Right ventricle myocardium superior (tissue), 1 donor: ENCODE measurements around the gene CBLB. TPM values are rescaled to one million over a fixed set of nuclear protein-coding genes. Genes with fewer than 3 reads are reported as not detected.

Source experiments
- ATAC-seq: fragments of 200-7000 bp; cut with Tn5 transposase; one replicate; pipeline ENCODE4 v1.9.1; 2020; ENCODE audit warnings: mild to moderate bottlenecking; ENCODE audit not compliant: poor library complexity
- DNase-seq: peaks from one replicate; pipeline ENCODE4 v3.0.0-alpha.2; 2020
- intact Hi-C: fragments of 100-400 bp; cut with DNase I; formaldehyde crosslinking; loops from one replicate; pipeline ENCODE4 v1.11.2; 2022
- total RNA-seq: library from RNA; stranded (reverse); fragmentation: NEBNext Ultra II Directional; extraction: Animal tissue kit (Norgen Biotek cat#: 25700); gene quantifications from one replicate; pipeline ENCODE4 v1.2.1, GENCODE V29; 2021
- donor health status: DM: no; HTN: yes; CAD: no; lungs with severe emphysema.

The CBLB gene
- total RNA-seq, 1 donor from 2014 or later: 56.7 TPM

GRCh38 chr3:105878061-105878460, 9.2 kb upstream of the CBLB start:
- intact Hi-C loops: no loop called here
- ATAC-seq (no peak), DNase-seq (no peak)

DNA sequence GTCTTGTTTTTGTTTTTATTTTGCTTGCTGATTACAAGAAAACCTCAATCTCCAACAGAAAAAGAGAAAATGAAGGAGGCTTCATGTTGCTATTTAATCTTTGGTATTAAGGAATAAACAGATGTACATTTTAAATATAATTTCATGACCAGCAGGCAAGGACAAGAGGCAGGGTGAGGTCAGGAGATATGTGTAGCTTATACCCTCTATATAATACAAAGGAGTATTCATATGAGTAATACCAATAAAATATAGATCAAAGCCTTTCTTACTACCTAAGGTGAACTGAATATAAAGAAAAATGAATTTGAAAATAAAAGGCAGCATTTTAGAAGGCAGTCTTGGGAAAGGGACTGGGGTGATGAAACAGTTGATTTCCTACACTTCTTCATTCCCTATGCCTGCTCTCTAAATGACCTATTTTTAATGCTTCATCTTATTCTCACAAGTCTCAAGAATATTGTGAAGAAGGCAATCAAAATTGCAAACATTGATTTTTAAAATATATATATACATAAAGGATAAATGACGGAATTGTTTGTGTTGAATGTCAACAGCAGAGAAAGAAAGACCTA, 8.6 kb upstream of the CBLB start:
- DNase-seq (no peak), ATAC-seq (no peak)
- intact Hi-C loops: no loop called here

DNA sequence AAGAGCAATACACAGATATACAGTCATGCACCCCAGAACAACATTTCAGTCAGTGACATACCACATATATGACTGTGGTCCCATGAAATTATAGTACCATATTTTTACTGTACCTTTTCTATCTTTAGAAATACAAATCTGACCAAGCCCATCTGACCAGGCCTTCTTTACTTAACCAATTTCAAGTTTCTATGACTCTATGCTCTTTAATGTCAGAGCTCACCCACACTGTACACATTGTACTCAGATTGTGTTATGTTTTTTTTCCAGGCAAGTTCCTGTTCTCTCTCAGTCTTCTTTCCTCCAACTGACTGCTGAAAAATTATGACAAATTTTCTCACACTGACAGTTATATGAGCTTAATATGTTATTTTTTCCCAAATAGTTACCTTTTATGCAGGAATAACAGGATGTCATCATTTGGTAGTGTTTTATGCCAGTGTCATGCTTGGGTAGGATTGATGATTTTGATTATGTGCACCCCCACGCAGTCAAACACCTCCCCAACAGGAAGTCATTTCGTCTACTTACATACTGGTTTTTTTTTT, 8.0 kb upstream of the CBLB start:
- DNase-seq (no peak), ATAC-seq (no peak)
- intact Hi-C loops: no loop called here

DNA sequence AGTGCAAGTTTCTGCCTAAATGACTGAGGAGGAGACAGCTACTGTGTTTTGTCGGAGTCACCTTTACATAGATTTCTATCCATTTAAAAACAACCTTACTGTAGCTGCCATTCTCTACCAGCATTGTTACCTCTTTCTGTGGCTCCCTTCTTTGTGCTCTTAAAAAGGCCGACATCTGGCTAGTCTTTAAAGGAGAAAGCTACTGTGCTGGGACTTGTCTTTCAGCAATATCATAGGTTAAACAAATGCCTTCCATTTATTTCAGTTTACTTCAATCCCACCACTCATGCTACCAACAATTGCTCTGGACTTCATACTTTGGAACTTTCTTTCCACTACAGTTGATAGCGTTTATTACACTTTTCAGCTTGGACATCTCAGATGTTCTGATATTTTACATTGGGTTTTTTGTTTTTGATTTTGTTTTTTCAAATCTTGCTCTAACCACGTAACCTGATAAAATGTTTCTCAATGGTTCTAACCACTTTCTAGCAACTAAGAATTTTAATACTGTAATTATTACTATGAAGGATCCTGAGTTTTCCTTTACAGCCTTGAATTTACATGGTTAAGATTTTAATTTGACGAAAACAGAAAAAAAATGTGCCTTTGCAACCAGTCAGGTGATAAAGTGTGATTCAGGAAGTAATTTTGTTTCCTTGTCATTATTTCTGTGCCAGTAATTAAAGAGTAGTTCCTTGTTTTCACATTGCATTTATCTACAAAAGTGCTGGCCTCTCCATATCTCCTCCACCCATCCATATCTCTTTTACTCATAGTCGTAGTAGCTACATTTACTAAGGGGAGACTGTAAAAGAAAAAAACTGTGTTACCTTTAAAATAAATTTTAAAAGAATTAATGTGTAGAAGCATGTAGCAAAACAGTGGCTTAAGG, 1.3 kb upstream of the CBLB start:
- no peak for ATAC-seq
- intact Hi-C loops: loop anchor here (10.0 kb wide), 2 partner anchors 85 to 155 kb away; no protein-coding TSS in a partner anchor
- no peak for DNase-seq

DNA sequence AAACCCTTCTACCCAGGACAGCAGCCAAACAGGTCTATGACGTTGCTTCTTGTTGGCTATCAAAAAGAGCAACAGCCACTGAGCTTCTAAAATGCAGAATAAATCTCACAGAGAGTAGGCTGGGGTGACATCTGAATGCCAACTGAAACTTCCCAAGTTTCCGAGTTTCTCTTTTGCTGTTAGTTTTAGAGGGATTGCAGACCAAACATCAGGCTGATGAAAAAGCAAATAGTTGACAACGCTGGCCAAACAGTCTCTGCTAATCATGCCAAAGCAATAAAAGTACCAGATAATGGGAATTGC, 670 bp upstream of the CBLB start:
- DNase-seq: no peak
- intact Hi-C loops: loop anchor here (10.0 kb wide), 2 partner anchors 85 to 155 kb away; no protein-coding TSS in a partner anchor
- no peak for ATAC-seq

- intact Hi-C loops: loop anchor here (10.0 kb wide), 2 partner anchors 84 to 154 kb away; no protein-coding TSS in a partner anchor
- DNase-seq (peak; percentile 76), ATAC-seq (peak; percentile 63)
Observed at GRCh38 chr3:105868431-105868741, 426 bp downstream of the CBLB start.

GRCh38 chr3:105867712-105868430, 941 bp downstream of the CBLB start:
- ATAC-seq (no peak), DNase-seq (no peak)
- intact Hi-C loops: loop anchor here (10.0 kb wide), 2 partner anchors 83 to 153 kb away; no protein-coding TSS in a partner anchor

DNA sequence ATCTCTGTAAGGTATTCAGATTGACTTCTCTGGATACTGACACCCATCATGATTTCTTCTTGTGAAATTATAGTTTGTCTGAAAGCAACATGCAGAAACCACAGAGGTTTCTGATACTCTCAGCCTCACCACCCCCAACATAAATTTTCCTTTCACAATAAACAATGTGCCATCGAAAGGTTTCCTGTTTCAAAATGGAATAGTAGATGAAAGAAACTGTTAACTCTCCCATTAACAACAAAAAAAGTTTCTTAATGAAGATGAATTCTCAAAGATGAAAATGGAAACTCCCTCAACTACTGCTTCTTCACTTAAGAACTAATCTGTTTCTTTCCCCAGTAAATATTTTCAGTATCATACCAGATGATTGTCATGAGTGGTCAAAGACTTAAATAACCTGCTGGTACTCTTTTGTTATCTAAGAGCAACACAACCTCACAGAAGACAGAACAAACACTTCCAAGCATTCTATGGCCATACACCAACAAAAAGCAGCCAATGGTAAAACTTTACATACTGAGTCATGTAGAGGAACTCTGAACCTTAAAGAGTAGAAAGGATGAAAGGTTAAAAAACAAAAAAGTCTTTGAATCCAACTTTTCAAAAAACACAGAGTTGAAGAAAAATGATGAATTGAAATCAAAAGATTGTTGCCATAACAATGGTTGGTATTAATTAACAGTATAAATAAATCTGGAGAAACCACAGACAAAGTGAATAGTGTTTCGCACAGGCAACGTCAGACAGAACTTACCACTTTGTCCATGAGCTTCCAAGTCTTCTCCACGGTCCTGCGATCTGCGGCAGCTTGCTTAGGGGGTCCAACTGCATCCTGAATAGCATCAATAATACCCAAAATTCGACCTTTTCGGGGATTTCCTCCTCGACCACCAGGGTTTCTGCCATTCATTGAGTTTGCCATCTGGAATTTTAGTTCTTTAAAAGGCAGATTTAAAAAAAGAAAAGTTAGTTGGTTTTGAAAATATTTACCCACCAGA, 1.9 kb downstream of the CBLB start:
- DNase-seq (no peak), ATAC-seq (no peak)
- intact Hi-C loops: loop anchor here (10.0 kb wide), 2 partner anchors 82 to 152 kb away; no protein-coding TSS in a partner anchor

DNA sequence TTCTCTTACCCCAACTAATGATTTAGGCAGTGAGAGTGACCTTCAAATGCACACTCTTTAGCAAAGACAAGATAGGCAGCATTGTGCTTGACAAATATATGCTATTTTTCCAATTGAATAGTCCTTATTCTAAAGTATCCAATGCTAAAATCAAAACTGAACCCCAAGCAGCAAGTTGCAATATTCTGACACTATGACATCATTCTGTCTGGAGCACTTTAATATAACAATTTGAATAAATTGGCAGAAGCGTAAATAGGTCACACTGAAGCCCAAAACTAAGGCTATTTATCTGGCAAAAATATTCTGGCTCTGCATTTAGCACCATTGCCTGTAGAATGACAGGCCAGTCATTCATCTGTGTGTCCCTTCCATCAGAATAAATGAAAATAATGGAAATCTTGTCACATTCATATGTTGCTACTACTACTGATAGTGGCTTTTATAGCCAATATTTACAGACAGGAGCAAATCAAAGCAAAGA, 2.9 kb downstream of the CBLB start:
- intact Hi-C loops: loop anchor here (10.0 kb wide), 2 partner anchors 81 to 151 kb away; no protein-coding TSS in a partner anchor
- ATAC-seq: no peak
- DNase-seq: no peak

- ATAC-seq: no peak
- DNase-seq: no peak
- intact Hi-C loops: loop anchor here (10.0 kb wide), 2 partner anchors 80 to 150 kb away; no protein-coding TSS in a partner anchor
Observed at GRCh38 chr3:105865016-105865623, 3.7 kb downstream of the CBLB start.

GRCh38 chr3:105864212-105864611, 4.6 kb downstream of the CBLB start:
- intact Hi-C loops: loop anchor here (10.0 kb wide), 2 partner anchors 79 to 149 kb away; no protein-coding TSS in a partner anchor
- DNase-seq: no peak
- no peak for ATAC-seq

GRCh38 chr3:105863608-105864007, 5.2 kb downstream of the CBLB start:
- DNase-seq (no peak), ATAC-seq (no peak)
- intact Hi-C loops: loop anchor here (10.0 kb wide), 2 partner anchors 79 to 149 kb away; no protein-coding TSS in a partner anchor

GRCh38 chr3:105862217-105862616, 6.6 kb downstream of the CBLB start:
- ATAC-seq: no peak
- no peak for DNase-seq
- intact Hi-C loops: loop anchor here (10.0 kb wide), 2 partner anchors 77 to 147 kb away; no protein-coding TSS in a partner anchor

DNA sequence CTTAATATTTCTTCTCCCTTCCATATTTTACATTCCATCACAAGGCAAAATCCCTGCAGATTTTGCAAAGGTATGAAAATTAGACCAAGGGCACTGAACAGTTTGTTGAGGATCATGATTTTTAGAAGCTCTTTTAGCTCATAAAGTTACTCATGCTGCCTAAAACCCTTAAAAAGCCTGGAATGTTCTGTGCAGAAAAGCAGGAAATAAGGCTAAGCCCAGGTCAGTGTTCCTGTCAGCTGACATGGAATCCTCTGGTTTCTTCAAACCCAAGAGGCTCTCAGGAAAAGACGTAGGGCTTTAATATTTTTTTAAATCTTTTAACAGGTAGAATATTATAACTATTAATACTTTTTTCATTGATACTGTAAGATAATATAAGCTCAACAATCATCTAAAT, 8.2 kb downstream of the CBLB start:
- intact Hi-C loops: loop anchor here (10.0 kb wide), 2 partner anchors 76 to 146 kb away; no protein-coding TSS in a partner anchor
- DNase-seq (no peak), ATAC-seq (no peak)

- intact Hi-C loops: no loop called here
- DNase-seq (no peak), ATAC-seq (no peak)
Observed at GRCh38 chr3:105858017-105858416, 10.8 kb downstream of the CBLB start.

GRCh38 chr3:105857601-105858000, 11.2 kb downstream of the CBLB start:
- intact Hi-C loops: no loop called here
- no peak for ATAC-seq

GRCh38 chr3:105856605-105857004, 12.2 kb downstream of the CBLB start:
- intact Hi-C loops: no loop called here
- no peak for DNase-seq
- ATAC-seq: no peak

More at GRCh38 chr3:105857601-105858000, 11.2 kb downstream of the CBLB start:
- no peak for DNase-seq
